Psoas muscle (tissue), 8 donors: ENCODE measurements around the gene ADCY2. TPM values are rescaled to one million over a fixed set of nuclear protein-coding genes. Genes with fewer than 3 reads are reported as not detected.

Source experiments
- ATAC-seq, 4 donors: fragments of 200-7000 bp; cut with Tn5 transposase; one replicate each; pipeline ENCODE4 v1.9.1; 2020; ENCODE audit warnings: moderate library complexity in 3 of 4, mild to moderate bottlenecking in 2 of 4
- DNase-seq, 2 donors: peaks; one replicate each; pipeline ENCODE4 v3.0.0-alpha.2; 2020
- H3K27ac ChIP-seq: fragments of 200-600 bp; one replicate; pipeline ENCODE4 v1.8.0; 2022
- H3K27me3 ChIP-seq, 3 donors: fragments of 200-600 bp in 1 of 3; one replicate each; pipeline versions ENCODE4 v1.6.1 to v1.8.0; 2013 to 2022; ENCODE audit warnings: low read length in 2 of 3, mild to moderate bottlenecking in 2 of 3, moderate library complexity in 1 of 3; ENCODE audit not compliant: insufficient read depth in 3 of 3
- H3K36me3 ChIP-seq, 2 donors: fragments of 200-600 bp in 1 of 2; one replicate each; pipeline versions ENCODE4 v1.6.1 to v1.8.0; 2013 to 2022; ENCODE audit warnings: low read depth in 1 of 2, mild to moderate bottlenecking in 1 of 2, moderate library complexity in 1 of 2; ENCODE audit not compliant: insufficient read depth in 1 of 2
- H3K4me1 ChIP-seq: fragments of 200-600 bp; one replicate; pipeline ENCODE4 v1.8.0; 2022
- H3K4me3 ChIP-seq: fragments of 200-600 bp; one replicate; pipeline ENCODE4 v1.8.0; 2022; ENCODE audit warnings: mild to moderate bottlenecking
- H3K9me3 ChIP-seq: fragments of 200-600 bp; one replicate; pipeline ENCODE4 v1.8.0; 2022
- CTCF ChIP-seq: fragments of 200-600 bp; IDR thresholded peaks from one replicate; pipeline ENCODE4 v1.8.0; 2022; ENCODE audit warnings: antibody characterized with exemption
- WGBS, 3 donors: extraction: QIAGEN DNeasy Blood & Tissue Kit; methylation state at CpG; one replicate each; pipeline versions ENCODE4 v1.1.6 to v1.1.7; 2013; 5-methylcytosine and 5-hydroxymethylcytosine counted together
- intact Hi-C, 2 donors: fragments of 100-400 bp; cut with DNase I; formaldehyde crosslinking; loops; one replicate each; pipeline versions ENCODE4 v1.11.0 to v1.14.2; 2022
- polyA plus RNA-seq, 3 donors: library from polyadenylated mRNA; stranded (reverse); fragments of 200-250 nt; gene quantifications; one replicate each; pipeline ENCODE4 v1.2.3, GENCODE V29; 2013
- total RNA-seq, 4 donors: library from RNA; stranded (reverse); fragmentation: NEBNext Ultra II Directional in 2 of 4; extraction: Animal tissue kit (Norgen Biotek cat#: 25700) in 2 of 4; gene quantifications; one replicate each; pipeline versions ENCODE4 v1.2.1 to v1.2.4, GENCODE V29; 2021 to 2023
- donor health status: healthy with polysubstance abuse.
- donor health status: DM: no; HTN: no; CAD: no; lungs with moderate emphysema.
- donor health status: Bipolar disorder and iron deficiency.
- donor health status: healthy.
- donor health status: DM: yes; HTN: yes; CAD: no.
- donor health status: DM: no; HTN: no; CAD: no.
- donor health status: DM: no; HTN: no; CAD: no.
- donor health status: DM: yes; HTN: yes; CAD: no.

ADCY2 gene
- total and polyA plus RNA-seq, 7 donors: 24.3 to 91.4 (median 55.1) TPM

GRCh38 chr5:7876867-7877266, 480.9 kb downstream of the ADCY2 start:
- TF ChIP-seq CTCF: no peak
- no peaks in the 10 kb centered on the region for H3K9me3 ChIP-seq
- 84 to 93% (median 85%) methylated on average over 3 of the region's 3 CpGs for WGBS, 3 donors
- no peaks in the 10 kb centered on the region for H3K27me3 ChIP-seq
- H3K4me3 ChIP-seq: no peak overlapping the region
- H3K4me1 ChIP-seq: peaks cover 6% of the 10 kb centered on the region
- peaks cover 12 to 95% of the 10 kb centered on the region in 2 donors for H3K36me3 ChIP-seq
- H3K27ac ChIP-seq: no peak overlapping the region
- intact Hi-C loops: no loop called here
- DNase-seq (no peak), ATAC-seq (peak in 3 of 4 donors; percentile 45 to 65 (median 56))

GRCh38 chr5:7877851-7878250, 481.9 kb downstream of the ADCY2 start:
- 76 to 88% (median 85%) methylated on average over 9 of the region's 9 CpGs for WGBS, 3 donors
- Histone ChIP-seq H3K9me3 (no peaks in the 10 kb centered on the region), H3K36me3 (peaks cover 16 to 95% of the 10 kb centered on the region in 2 donors), H3K4me1 (no peaks in the 10 kb centered on the region), H3K27ac (no peak overlapping the region), H3K27me3 (no peaks in the 10 kb centered on the region), H3K4me3 (no peak overlapping the region)
- intact Hi-C loops: no loop called here
- TF ChIP-seq CTCF: no peak
- ATAC-seq (no peak), DNase-seq (no peak)

- peaks cover 16 to 95% of the 10 kb centered on the region in 2 donors for H3K36me3 ChIP-seq
- H3K27ac ChIP-seq: no peak overlapping the region
- H3K4me3 ChIP-seq: no peak overlapping the region
- H3K4me1 ChIP-seq: no peaks in the 10 kb centered on the region
- peak in 1 of 4 donors; percentile 50 for ATAC-seq
- no peaks in the 10 kb centered on the region for H3K27me3 ChIP-seq
- DNase-seq: no peak
- intact Hi-C loops: no loop called here
- no peak for TF ChIP-seq CTCF
- H3K9me3 ChIP-seq: no peaks in the 10 kb centered on the region
Measured at GRCh38 chr5:7878381-7878873, 482.5 kb downstream of the ADCY2 start.
